Activated CD8-positive, alpha-beta T cell treated with anti-CD3 and anti-CD28 coated beads for 36 hours (primary cell): ENCODE data around the gene RCAN2. TPM values are rescaled to one million over a fixed set of nuclear protein-coding genes. Genes with fewer than 3 reads are reported as not detected.

Experiments
- ATAC-seq: fragments of 200-7000 bp; cut with Tn5 transposase; one replicate; pipeline ENCODE4 v1.10.0; 2021; ENCODE audit warnings: mild to moderate bottlenecking, moderate library complexity
- CTCF ChIA-PET: fragments of 350-600 bp; sonication (Branson Sonifier 250); formaldehyde crosslinking; loops from one replicate; lab custom pipeline; 2021; ENCODE audit warnings: antibody characterized with exemption; lab: Charles Lee
- POLR2A ChIA-PET: fragments of 350-600 bp; sonication (Branson Sonifier 250); formaldehyde crosslinking; loops from one replicate; lab custom pipeline; 2021; ENCODE audit warnings: antibody characterized with exemption; lab: Charles Lee
- DNase-seq: peaks from one replicate; pipeline ENCODE4 v3.0.0-alpha.2; 2020
- H3K27ac Mint-ChIP-seq: one replicate; pipeline ENCODE4 v1.8.0; 2021; ENCODE audit warnings: mild to moderate bottlenecking, mixed read lengths
- H3K27me3 Mint-ChIP-seq: one replicate; pipeline ENCODE4 v1.8.0; 2021; ENCODE audit warnings: mixed read lengths
- H3K36me3 Mint-ChIP-seq: one replicate; pipeline ENCODE4 v1.8.0; 2021; ENCODE audit warnings: low read depth, mixed read lengths
- H3K4me1 Mint-ChIP-seq: one replicate; pipeline ENCODE4 v1.8.0; 2021; ENCODE audit warnings: low read depth, mixed read lengths
- H3K4me3 Mint-ChIP-seq: one replicate; pipeline ENCODE4 v1.8.0; 2021; ENCODE audit warnings: mild to moderate bottlenecking, moderate library complexity, mixed read lengths
- H3K9me3 Mint-ChIP-seq: one replicate; pipeline ENCODE4 v1.8.0; 2021; ENCODE audit warnings: mixed read lengths
- intact Hi-C: fragments of 100-400 bp; cut with micrococcal nuclease; formaldehyde crosslinking; loops from one replicate; pipeline ENCODE4 v1.10.0; 2022
- total RNA-seq, 2 experiments: library from RNA; stranded (reverse); gene quantifications; one replicate each; pipeline ENCODE4 v1.2.3, GENCODE V29; 2021
- TF ChIP-seq, protein P1 (sequence below): fragments of 200-600 bp; IDR thresholded peaks from one replicate; pipeline ENCODE4 v1.8.0; 2022; ENCODE audit warnings: antibody characterized with exemption, mild to moderate bottlenecking

RCAN2 gene
- total RNA-seq, 2 experiments from 2014 or later = not detected

DNA sequence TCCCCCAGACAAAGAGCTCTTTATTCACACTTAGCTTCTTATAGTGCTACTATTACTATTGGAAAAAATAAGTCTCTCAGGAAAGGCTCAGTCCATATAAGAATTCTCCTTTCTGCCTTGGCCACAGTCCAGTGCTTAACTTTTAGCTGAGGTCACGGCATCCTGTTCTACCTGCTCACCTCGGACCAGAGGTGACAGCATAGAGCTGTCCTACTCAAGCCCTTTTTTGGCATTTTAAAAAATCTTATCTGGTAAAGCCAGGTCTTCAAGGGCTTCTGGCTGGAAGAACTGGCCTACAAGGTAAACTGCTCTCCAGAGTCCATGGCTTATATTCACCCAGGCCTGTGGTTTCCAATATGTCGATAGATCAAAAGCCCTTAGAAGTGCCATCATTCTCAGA is 109.7 kb downstream of the RCAN2 start:
- ChIA-PET POLR2A (no interaction called here), CTCF (interaction anchor here (1.2 kb wide), 1 partner anchor 75 kb away, joined by 3 read pairs; no protein-coding TSS in a partner anchor)
- intact Hi-C loops = no loop called here
- H3K27ac Mint-ChIP-seq = no peak overlapping the region
- H3K36me3 Mint-ChIP-seq = no peaks in the 10 kb centered on the region
- TF ChIP-seq, protein P1, sequence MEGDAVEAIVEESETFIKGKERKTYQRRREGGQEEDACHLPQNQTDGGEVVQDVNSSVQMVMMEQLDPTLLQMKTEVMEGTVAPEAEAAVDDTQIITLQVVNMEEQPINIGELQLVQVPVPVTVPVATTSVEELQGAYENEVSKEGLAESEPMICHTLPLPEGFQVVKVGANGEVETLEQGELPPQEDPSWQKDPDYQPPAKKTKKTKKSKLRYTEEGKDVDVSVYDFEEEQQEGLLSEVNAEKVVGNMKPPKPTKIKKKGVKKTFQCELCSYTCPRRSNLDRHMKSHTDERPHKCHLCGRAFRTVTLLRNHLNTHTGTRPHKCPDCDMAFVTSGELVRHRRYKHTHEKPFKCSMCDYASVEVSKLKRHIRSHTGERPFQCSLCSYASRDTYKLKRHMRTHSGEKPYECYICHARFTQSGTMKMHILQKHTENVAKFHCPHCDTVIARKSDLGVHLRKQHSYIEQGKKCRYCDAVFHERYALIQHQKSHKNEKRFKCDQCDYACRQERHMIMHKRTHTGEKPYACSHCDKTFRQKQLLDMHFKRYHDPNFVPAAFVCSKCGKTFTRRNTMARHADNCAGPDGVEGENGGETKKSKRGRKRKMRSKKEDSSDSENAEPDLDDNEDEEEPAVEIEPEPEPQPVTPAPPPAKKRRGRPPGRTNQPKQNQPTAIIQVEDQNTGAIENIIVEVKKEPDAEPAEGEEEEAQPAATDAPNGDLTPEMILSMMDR = no peak
- DNase-seq (no peak), ATAC-seq (no peak)
- H3K27me3 Mint-ChIP-seq = peaks cover 8% of the 10 kb centered on the region
- H3K4me1 Mint-ChIP-seq = no peaks in the 10 kb centered on the region
- H3K9me3 Mint-ChIP-seq = no peaks in the 10 kb centered on the region
- H3K4me3 Mint-ChIP-seq = no peak overlapping the region

DNA sequence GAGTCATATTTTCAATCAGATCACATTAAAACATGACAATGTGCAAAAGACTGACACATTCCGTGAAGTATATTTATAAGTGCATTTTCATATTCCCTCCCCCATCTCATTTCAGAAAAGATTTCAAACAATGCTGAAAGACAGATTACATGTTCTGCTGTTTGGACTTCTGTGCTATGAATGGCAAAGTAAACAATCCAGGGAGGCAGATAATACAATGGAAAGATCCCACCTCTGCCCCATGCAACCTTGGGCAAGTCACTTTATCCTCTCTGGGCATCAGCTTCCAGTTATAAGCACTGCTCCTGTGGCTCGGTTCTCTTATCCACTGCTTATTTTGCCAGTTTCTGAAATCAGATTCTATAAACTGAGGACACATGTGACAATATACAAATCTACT is 110.2 kb downstream of the RCAN2 start:
- DNase-seq = no peak
- ATAC-seq = no peak
- Mint-ChIP-seq H3K4me3 (no peak overlapping the region), H3K27ac (no peak overlapping the region), H3K4me1 (no peaks in the 10 kb centered on the region), H3K9me3 (no peaks in the 10 kb centered on the region), H3K27me3 (peaks cover 8% of the 10 kb centered on the region), H3K36me3 (no peaks in the 10 kb centered on the region)
- ChIA-PET CTCF (interaction anchor here (1.2 kb wide), 1 partner anchor 75 kb away, joined by 3 read pairs; no protein-coding TSS in a partner anchor), POLR2A (no interaction called here)
- intact Hi-C loops = no loop called here
- TF ChIP-seq, protein P1 = no peak

DNA sequence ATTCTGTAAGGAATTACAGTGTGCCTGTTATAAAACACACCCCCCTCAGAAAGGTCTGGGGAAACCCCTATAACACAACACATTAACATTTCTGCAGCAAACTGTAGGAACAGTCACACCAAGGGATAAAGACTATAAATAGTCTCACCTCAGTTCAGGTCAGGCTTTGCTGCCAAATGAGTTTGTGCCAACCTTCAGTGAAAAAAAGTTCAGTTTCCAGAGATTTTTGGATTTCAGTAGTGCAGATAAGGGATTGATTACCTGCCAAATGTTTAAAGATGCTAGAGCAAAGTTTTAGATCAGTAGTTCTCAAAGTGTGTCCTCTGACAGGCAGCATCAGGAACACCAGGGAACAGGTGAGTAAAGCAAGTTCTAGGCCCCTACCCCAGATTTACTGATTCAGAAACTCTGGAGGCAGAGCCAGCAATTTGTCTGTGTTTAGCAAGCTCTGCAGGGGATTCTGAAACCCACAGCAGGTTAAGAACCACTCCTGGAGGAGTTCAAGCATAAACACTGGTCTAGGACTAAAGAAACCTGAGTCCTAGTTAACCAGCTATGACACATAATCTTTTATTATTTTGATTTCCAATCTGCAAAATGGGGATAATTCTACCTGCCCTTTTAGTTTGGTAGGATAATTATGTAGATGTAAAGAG is 111.0 kb downstream of the RCAN2 start:
- intact Hi-C loops = no loop called here
- Mint-ChIP-seq H3K4me3 (no peak overlapping the region), H3K27ac (no peak overlapping the region), H3K9me3 (no peaks in the 10 kb centered on the region), H3K36me3 (no peaks in the 10 kb centered on the region), H3K27me3 (peaks cover 9% of the 10 kb centered on the region), H3K4me1 (no peaks in the 10 kb centered on the region)
- ATAC-seq (no peak), DNase-seq (no peak)
- ChIA-PET CTCF (no interaction called here), POLR2A (no interaction called here)
- TF ChIP-seq, protein P1 = no peak

DNA sequence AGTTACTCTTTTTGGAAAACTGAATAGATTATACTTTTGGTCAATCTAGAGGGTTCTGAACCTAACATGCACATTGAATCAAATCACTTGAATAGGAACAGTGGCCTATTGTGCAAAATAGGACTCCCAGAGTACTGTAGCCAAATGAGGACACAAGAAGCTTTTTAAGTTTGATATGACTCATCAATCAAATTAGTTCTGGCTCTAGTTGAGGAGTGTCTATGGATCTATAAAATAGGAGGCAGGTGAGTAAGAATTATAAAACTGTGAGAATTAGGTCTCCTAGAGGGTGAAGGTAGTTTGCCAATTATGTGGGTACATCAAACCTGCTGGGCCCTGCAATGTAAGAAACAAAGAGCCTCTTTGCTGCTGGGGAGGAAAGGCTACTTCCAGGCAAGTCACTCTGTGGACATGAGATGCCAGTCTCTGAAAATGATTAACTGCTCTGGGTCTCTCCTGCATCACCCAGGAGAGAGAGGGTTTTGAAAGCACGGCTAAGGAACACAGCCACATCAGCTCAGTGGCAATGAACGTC is 112.3 kb downstream of the RCAN2 start:
- ATAC-seq (no peak), DNase-seq (no peak)
- Mint-ChIP-seq H3K4me3 (no peak overlapping the region), H3K4me1 (no peaks in the 10 kb centered on the region), H3K27ac (no peak overlapping the region), H3K36me3 (no peaks in the 10 kb centered on the region), H3K9me3 (no peaks in the 10 kb centered on the region), H3K27me3 (peaks cover 3% of the 10 kb centered on the region)
- ChIA-PET CTCF (interaction anchor here (1.6 kb wide), 1 partner anchor 10 kb away, joined by 4 read pairs; no protein-coding TSS in a partner anchor), POLR2A (no interaction called here)
- TF ChIP-seq, protein P1 = no peak
- intact Hi-C loops = no loop called here

DNA sequence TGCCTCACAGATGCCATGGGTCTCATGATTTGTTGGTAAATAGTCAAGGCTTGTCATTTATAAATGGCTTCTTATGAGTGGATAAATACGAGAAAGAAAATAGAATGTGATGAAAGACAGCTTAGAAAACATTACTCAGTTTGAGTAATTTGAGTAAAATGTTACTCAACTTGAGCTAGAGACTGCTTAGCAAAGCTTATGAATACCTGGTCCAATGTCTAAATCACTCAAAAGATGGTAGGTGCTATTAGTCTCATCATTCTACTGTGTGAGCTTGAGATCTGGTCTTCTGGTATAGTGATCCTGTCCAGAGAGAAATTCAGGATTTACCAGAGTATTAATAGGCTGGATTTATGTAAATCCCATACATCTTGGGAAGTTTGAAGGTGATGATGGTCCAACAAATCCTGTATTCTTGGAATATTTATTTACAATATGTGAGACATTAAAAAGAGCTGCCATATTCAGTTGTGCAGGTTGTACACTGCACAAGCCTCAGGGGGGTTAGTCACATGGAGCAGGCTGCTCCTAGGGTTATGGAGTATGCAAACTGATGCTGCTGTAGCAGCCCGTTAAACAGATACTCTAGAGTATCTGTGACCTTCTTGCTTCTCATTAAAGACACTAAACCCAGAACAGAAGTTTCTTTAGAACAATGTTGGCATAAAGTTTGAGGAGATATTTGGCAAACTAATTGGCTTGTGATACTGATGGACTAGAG is 112.9 kb downstream of the RCAN2 start:
- no peak overlapping the region for H3K27ac Mint-ChIP-seq
- POLR2A ChIA-PET = no interaction called here
- peaks cover 3% of the 10 kb centered on the region for H3K27me3 Mint-ChIP-seq
- no peaks in the 10 kb centered on the region for H3K4me1 Mint-ChIP-seq
- intact Hi-C loops = no loop called here
- CTCF ChIA-PET = interaction anchor here (1.6 kb wide), 2 partner anchors 10 to 32 kb away, joined by 4 to 5 read pairs; no protein-coding TSS in a partner anchor
- no peak for DNase-seq
- no peaks in the 10 kb centered on the region for H3K36me3 Mint-ChIP-seq
- ATAC-seq = no peak
- no peaks in the 10 kb centered on the region for H3K9me3 Mint-ChIP-seq
- TF ChIP-seq, protein P1 = no peak
- no peak overlapping the region for H3K4me3 Mint-ChIP-seq
